Stimulated activated CD8-positive, alpha-beta memory T cell treated with anti-CD3 and anti-CD28 coated beads, Interleukin-12 subunit alpha, Interleukin-12 subunit beta, amount 100 ng/mL, for 1 hour (primary cell): ENCODE measurements around the gene SHB.
"Not testable (repeated sequence)": the region's sequence is repeated elsewhere in the genome, so short reads cannot be mapped to it uniquely, and the experiment has no call there.

ENCODE experiments used
- DNase-seq: peaks from one replicate; pipeline ENCODE4 v3.0.0-alpha.2; 2020; ENCODE audit warnings: low read depth

SHB gene

DNA sequence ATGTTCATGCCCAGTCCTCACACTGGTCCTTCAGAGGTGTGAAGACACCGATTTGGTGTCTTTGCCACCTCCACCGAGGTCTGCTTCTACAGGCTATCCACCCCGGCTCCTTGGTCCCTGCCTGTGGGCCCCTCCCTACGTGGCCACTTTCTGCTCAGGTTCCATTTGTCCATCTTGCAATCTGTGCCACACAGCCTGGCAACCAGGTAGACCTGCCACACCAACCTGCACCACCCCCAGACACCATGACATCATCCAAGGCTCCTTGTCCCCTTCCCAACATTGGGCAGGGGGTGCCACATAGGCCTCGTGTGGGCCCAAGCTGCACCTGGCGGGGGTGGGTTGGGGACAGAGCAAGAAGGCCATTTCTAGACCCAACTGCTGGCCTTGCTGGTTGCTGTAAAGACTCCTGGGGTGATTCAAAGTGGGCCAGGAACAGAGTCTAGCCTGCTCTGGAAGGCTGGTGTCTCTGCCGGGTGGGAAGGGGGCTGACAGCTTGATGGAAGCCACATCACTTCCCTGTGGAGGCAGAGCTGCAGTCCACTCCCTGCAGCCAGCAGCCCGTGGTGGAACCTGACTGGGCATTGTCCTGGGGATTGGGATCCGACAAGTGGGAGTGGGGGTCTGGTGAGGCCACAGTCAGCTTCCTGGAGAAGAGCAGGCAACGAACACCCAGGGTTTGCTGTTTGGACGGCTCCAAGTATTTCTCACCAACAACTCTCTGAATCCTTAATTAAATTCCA is 99.3 kb downstream of the SHB start:
- DNase-seq, result no peak

DNA sequence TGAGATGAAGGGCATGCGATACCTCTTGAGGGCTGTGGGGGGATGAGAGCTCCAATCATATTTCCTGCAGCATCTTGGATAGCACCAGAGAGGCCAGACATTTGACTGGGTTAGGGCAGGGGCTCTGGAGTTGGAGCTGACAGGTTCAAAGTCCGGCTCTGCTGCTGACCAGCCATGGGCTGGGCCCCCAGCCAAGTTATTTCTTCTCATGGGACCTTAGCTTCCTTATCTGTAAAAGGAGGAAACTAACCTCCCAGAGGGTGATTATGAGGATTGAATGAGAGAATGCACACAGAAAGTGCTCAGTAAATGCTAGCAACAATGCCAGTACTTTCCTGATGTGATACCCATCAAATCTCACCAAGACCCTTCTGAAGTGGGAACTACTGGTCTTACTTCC is 99.9 kb downstream of the SHB start:
- DNase-seq, result no peak

DNA sequence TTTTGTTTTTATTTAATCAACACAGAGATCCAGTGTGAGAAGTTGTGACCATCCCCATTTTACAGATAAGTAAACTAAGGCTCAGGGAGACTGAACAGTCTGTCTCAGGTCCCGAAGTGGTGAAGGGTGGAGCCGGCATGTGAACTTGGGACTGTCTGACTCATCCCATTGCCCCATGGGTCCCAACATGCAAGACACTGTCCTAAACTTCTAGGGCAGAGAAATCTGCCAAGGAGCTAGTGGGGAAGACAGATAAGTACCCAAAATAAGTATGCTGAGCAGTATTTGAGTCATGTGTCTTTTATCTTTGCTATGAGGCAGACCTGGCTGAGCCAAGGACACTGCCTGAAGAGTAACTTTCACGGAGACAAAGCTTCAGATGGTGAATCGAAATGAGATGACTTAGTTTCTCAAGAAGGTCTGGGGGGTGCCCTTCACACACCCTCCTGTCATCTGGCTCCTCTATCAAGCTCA is 100.8 kb downstream of the SHB start:
- no peak for DNase-seq

DNA sequence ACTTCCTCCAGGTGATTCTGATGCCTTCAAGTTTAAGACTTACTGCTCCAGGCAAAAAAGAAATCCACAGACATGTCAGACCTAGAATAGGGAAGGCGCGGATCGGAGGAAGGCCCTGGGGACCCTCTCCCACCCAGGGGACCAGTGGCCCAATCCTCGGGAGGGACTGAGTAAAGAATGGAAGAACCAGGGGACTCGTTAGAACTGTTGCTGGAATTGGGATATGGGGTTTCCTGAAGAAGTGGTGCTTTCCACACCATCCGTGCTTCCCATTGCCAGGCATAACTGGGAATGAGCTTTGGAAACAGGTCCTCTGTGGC is 101.3 kb downstream of the SHB start:
- no peak for DNase-seq

- no peak for DNase-seq
Measured at GRCh38 chr9:37967014-37967760, 101.8 kb downstream of the SHB start.

DNA sequence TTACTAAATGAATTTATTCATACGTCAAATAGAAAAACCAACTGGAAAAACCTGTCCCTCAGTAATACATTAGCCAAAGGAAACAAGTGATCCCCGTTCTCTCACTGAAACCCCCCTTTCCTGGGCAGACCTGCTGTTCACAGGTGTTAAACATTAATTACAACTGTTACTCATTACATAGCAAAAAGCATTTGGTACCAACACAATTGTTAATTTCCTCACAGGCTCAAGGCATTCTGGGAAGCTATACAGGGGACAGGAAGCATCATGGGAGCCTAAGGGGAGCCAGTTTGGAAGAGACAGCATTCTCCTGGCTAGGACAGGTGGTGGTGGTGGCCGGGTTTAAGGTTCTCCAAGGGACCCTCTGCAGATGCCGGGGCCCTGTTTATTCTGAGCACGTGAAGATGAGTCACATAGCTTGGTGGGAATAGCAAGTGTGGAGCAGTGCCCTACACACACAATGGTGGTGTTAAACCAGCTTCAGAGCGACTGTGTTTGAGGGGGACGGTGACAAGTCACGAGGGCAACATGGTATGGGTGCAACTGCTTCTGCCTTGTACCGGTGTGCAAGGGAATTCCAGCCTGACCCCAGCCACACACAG is 102.5 kb downstream of the SHB start:
- no peak for DNase-seq

DNA sequence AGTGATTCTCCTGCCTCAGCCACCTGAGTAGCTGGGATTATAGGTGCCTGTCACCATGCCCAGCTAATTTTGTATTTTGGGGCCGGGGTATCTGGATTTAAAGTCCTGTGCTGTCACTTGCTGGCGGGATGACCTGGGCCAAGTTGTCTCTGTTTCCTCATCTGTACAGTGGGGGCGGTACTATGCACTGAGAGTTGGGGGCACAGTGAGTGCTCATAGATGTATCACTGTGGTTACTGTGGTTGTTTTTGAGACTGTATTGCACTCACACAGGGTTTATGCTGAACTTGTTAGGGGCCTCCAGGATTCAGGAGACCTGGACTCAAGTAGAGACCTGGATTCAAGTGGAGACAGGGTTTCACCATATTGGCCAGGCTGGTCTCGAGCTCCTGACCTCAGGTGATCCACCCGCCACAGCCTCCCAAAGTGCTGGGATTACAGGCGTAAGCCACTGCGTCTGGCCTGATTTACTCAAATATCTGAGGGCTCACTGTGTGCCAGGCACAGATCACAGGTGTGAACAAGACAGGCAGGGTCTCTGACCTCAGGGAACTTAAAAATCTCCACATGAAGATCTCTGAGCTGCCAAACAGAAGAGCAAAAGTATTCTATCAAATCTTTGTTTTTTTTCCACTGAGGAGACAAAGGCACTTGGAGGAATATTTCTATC is 103.2 kb downstream of the SHB start:
- not testable (repeated sequence) for DNase-seq

GRCh38 chr9:37965116-37965515 is 103.9 kb downstream of the SHB start:
- DNase-seq, result no peak

- no peak for DNase-seq
Measured at GRCh38 chr9:37964740-37965081, 104.3 kb downstream of the SHB start.

GRCh38 chr9:37963936-37964739 is 104.9 kb downstream of the SHB start:
- no peak for DNase-seq

GRCh38 chr9:37961351-37961750 is 107.7 kb downstream of the SHB start:
- DNase-seq, result no peak

GRCh38 chr9:37960631-37961030 is 108.4 kb downstream of the SHB start:
- no peak for DNase-seq

- no peak for DNase-seq
Measured at GRCh38 chr9:37959976-37960375, 109.1 kb downstream of the SHB start.

DNA sequence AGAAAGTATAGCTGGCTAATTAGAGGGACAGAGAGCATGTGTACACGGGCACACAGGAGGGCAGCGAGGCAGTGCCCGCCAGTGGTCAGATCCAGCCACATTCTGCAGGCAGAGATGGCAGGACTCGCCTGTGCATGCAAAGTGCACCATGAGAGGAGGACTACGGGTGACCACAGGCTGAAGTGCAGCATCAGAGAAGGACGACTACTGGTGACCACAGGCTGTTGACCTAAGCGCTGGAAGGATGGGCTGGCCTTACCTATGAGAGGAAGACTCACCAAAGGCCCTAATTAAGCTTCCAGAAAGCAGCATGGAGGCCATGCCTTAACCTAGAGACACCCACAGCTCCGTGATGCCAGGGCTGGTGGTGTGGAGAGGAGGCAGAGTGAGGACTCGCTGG is 110.9 kb downstream of the SHB start:
- DNase-seq, result no peak

- no peak for DNase-seq
Measured at GRCh38 chr9:37957664-37957953, 111.4 kb downstream of the SHB start.

GRCh38 chr9:37956904-37957663 is 111.9 kb downstream of the SHB start:
- DNase-seq, result no peak

- no peak for DNase-seq
Measured at GRCh38 chr9:37956423-37956820, 112.6 kb downstream of the SHB start.

DNA sequence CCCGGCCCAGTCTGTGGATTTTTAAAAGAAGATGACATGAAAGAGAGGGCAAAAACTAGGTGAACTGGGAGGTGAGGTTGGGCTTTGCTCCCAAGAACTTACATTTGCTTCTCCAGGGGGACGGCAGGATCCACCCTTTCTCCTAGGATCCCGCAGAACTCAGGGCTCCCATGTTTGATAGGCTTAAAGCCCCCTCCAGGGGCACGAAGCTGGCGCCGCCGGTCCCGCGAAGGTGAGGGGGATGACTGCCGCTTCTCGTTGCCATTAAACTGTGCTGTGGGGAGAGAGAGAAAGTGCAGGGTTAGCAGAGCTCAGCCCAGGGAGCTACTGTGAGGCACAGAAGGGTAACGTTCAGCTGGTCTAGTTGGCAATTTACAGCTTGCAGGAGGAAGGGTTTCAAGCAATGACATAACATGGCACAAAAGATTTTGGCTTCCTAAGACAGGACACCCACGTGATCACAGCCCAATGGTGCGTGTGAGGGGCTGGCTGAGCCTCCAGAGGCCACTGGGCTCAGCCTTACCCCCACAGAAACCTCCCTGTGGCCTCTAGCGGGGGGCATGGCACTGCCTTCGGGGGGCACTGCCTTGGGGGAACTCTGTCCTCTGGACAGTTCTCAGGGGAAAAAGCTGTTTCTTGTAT is 113.1 kb downstream of the SHB start:
- DNase-seq, result no peak

- DNase-seq, result no peak
Measured at GRCh38 chr9:37954581-37954981, 114.4 kb downstream of the SHB start.

- DNase-seq, result no peak
Measured at GRCh38 chr9:37953775-37954437, 115.1 kb downstream of the SHB start.
